Progenitor cell of endocrine pancreas (in vitro differentiated cells): Measurements from ENCODE around the gene FMO2. TPM values are rescaled to one million over a fixed set of nuclear protein-coding genes. Genes with fewer than 3 reads are reported as not detected.
"Not testable (repeated sequence)": the region's sequence is repeated elsewhere in the genome, so short reads cannot be mapped to it uniquely, and the experiment has no call there.

Experiments
- DNase-seq: peaks from one replicate; pipeline ENCODE4 v3.0.0; 2021; ENCODE audit warnings: low spot score; ENCODE audit not compliant: unreplicated experiment
- H3K27ac Mint-ChIP-seq: 2 replicates; pipeline ENCODE4 v1.8.0; 2021; ENCODE audit warnings: mild to moderate bottlenecking, moderate library complexity, mixed read lengths
- H3K27me3 Mint-ChIP-seq: 2 replicates; pipeline ENCODE4 v1.8.0; 2021; ENCODE audit warnings: mixed read lengths
- H3K36me3 Mint-ChIP-seq: 2 replicates; pipeline ENCODE4 v1.8.0; 2022; ENCODE audit warnings: mixed read lengths; ENCODE audit not compliant: insufficient read depth
- H3K4me1 Mint-ChIP-seq: 2 replicates; pipeline ENCODE4 v1.8.0; 2021; ENCODE audit warnings: low read depth, mixed read lengths
- H3K4me3 Mint-ChIP-seq: 2 replicates; pipeline ENCODE4 v1.8.0; 2021; ENCODE audit warnings: low read depth, mild to moderate bottlenecking, moderate library complexity, mixed read lengths
- H3K9me3 Mint-ChIP-seq: 2 replicates; pipeline ENCODE4 v1.8.0; 2021; ENCODE audit warnings: low read depth, mixed read lengths
- total RNA-seq: library from RNA; stranded (reverse); gene quantifications from 2 replicates; pipeline ENCODE4 v1.2.1, GENCODE V29; 2021
- TF ChIP-seq, protein P1 (sequence below): fragments of 200-600 bp; sonication (generic); IDR thresholded peaks from one replicate; pipeline ENCODE4 v1.5.0; 2021; ENCODE audit warnings: antibody characterized with exemption, mild to moderate bottlenecking; ENCODE audit not compliant: unreplicated experiment

The FMO2 gene
- total RNA-seq, 1 donor from 2014 or later = not detected

DNA sequence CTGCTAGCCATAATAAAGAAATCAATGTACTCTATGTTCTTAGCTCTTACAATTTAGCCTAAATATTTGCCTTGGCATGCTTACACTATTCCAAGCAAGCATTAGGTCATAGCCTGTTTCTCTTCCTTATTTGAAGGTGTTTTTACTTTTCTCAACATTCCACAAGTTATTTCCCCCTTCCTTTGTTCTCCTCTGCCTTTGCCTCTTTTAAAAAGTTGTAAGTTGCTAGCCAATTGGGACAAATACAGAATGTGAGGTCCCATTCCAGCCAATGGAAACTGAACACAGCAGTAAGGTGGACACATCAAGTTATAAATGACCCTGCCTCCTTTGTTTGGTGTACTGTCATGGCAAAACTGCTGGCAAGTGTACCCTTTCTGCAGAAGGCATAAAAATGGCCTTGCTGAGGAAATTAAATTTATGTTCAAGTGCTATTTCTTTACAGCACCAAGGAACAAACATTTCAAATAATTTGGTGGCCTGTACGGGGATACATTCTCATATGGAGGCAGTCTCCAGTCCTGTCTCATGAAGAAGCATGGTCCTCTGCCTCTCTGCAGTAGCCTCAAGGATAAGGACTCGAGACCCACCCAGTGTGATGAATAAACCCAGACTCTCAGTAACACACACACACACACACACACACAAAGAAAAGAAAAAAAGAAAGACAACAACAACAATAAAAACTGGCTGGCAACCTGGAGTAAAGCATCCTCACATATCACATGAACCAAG is 34.4 kb downstream of the FMO2 start:
- no peak for DNase-seq
- TF ChIP-seq, protein P1, sequence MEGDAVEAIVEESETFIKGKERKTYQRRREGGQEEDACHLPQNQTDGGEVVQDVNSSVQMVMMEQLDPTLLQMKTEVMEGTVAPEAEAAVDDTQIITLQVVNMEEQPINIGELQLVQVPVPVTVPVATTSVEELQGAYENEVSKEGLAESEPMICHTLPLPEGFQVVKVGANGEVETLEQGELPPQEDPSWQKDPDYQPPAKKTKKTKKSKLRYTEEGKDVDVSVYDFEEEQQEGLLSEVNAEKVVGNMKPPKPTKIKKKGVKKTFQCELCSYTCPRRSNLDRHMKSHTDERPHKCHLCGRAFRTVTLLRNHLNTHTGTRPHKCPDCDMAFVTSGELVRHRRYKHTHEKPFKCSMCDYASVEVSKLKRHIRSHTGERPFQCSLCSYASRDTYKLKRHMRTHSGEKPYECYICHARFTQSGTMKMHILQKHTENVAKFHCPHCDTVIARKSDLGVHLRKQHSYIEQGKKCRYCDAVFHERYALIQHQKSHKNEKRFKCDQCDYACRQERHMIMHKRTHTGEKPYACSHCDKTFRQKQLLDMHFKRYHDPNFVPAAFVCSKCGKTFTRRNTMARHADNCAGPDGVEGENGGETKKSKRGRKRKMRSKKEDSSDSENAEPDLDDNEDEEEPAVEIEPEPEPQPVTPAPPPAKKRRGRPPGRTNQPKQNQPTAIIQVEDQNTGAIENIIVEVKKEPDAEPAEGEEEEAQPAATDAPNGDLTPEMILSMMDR = no peak

DNA sequence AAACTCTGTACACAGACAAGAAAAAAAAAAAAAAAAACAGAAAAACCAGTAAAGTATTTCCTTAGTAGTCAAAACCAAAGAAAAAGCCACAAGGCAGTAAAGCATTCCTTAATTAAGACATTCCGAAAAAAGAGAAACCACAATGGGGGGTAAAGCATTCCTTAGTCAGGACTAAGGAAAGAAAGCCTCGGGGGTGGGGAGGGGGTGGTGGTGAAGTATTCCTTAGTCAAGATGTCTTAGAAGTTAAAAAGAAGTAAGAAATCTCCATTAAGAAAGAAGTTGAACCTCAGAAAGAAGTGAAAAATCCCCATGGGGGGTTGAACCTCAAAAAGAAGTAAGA is 35.0 kb downstream of the FMO2 start:
- Mint-ChIP-seq H3K9me3 (peaks cover 10% of the 10 kb centered on the region), H3K27me3 (no peaks in the 10 kb centered on the region), H3K27ac (peak overlapping the region; percentile 95), H3K36me3 (peaks cover 1% of the 10 kb centered on the region), H3K4me1 (peaks cover 31% of the 10 kb centered on the region), H3K4me3 (no peak overlapping the region)
- no peak for DNase-seq
- TF ChIP-seq, protein P1 = no peak

More for the DNA sequence above, 34.4 kb downstream of the FMO2 start:
- Mint-ChIP-seq H3K36me3 (peaks cover 1% of the 10 kb centered on the region), H3K4me1 (peaks cover 31% of the 10 kb centered on the region), H3K27ac (peak overlapping the region; percentile 95), H3K9me3 (peaks cover 10% of the 10 kb centered on the region), H3K27me3 (no peaks in the 10 kb centered on the region), H3K4me3 (no peak overlapping the region)

DNA sequence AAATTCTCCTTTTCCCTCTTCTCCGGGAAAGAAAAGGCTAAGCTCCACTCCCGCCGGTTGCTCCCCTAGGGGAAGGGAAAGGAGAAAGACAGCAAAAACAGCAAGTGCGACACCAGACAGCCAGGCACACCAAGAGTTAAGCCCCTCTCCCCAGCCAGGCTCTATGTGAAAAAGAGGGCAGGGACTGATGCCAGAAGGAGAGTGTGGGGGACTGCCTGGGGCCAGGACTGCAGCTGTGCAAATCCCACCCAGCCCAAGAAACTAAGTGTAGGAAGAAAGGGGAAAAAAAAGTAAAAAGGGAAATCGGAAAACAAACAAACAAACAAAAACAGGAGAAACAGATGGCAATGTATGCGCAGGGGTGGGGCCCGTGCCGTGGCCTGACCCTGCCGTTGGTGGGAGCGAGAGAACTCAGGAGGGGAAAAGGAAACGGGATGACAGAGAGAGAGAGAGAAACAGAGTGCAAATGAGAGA is 35.5 kb downstream of the FMO2 start:
- H3K4me1 Mint-ChIP-seq = peaks cover 31% of the 10 kb centered on the region
- H3K27ac Mint-ChIP-seq = peak overlapping the region; percentile 95
- H3K4me3 Mint-ChIP-seq = peak overlapping the region; percentile 59
- TF ChIP-seq, protein P1 = peak; percentile 14
- H3K36me3 Mint-ChIP-seq = peaks cover 1% of the 10 kb centered on the region
- H3K9me3 Mint-ChIP-seq = peaks cover 10% of the 10 kb centered on the region
- H3K27me3 Mint-ChIP-seq = no peaks in the 10 kb centered on the region
- peak; percentile 22 for DNase-seq

DNA sequence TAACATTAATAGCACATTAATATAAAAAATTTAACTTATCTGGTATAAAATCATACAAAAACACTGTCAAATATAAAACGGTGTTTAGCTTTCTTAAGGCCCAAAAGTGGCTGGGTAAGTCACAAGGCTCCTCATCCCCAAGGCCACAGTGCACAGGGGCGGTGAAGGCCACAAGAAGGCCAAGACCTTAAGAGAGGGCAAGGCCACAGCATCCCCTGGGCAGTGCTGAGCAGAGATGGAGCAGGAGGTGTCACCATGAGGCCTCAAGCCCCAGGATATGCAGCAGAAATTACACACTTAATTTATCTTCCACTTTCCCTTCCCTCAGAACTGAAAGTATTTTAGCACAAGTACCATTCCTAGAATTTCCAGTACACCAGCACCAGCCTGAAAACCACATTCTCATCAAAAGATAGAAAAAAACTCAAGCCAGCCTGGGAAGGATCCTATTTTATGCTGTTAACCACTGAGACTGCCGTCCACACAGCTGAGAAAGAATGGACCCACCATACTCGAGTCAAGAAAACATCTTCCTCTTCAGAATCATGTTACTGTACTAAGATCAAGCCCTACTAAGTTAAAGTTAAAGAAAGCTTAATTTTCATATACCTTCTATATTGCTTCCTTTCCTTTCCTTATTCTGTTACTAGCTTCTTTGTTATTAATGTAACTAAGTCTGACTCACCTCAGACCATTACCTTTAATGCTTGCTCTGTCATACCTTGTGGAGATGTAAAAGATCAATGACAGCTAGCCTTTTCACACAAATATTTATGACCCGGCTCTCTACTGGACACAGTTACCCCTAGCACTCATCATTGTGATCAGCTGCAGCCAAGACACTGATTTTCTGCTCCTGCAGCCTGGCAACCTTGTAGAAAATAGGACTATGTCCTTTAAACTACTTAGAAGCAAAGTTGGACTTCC is 36.8 kb downstream of the FMO2 start:
- peaks cover 33% of the 10 kb centered on the region for H3K4me1 Mint-ChIP-seq
- TF ChIP-seq, protein P1 = no peak
- H3K27me3 Mint-ChIP-seq = no peaks in the 10 kb centered on the region
- no peak for DNase-seq
- H3K9me3 Mint-ChIP-seq = peaks cover 7% of the 10 kb centered on the region
- H3K36me3 Mint-ChIP-seq = peaks cover 1% of the 10 kb centered on the region
- no peak overlapping the region for H3K4me3 Mint-ChIP-seq
- peak overlapping the region; percentile 57 for H3K27ac Mint-ChIP-seq

DNA sequence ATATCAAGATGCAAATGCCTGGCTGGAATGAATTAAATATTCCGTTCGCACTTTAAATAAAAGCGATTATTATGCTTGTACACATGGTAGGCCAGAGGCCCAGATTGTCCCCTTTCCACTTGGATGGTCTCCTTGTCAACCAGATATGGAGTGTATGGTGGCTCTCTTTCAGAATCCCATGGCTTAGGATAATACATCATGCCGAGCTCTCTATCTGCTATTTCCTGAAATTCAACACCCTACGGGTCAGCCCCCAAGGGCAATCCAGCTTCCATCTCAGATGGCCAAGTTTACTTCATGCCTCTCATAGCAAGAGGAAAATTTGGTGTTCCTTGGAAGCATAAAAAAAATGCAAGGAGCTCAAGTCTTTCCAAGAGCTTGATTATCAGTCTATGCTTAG is 37.8 kb downstream of the FMO2 start:
- Mint-ChIP-seq H3K27ac (no peak overlapping the region), H3K36me3 (peaks cover 1% of the 10 kb centered on the region), H3K4me1 (peaks cover 33% of the 10 kb centered on the region)

DNA sequence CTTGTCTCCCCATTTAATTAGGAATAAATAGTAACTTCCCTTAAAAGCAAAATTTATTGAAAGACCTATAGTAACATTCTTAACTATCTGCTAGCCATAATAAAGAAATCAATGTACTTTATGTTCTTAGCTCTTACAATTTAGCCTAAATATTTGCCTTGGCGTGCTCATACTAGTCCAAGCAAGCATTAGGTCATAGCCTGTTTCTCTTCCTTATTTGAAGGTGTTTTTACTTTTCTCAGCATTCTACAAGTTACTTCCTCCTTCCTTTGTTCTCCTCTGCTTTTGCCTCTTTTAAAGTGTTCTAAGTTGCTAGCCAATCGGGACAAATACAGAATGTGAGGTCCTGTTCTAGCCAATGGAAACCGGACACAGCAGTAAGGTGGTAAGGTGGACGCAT is 39.2 kb downstream of the FMO2 start:
- not testable (repeated sequence) for H3K36me3 Mint-ChIP-seq, H3K27ac Mint-ChIP-seq, H3K9me3 Mint-ChIP-seq, DNase-seq, H3K27me3 Mint-ChIP-seq, H3K4me3 Mint-ChIP-seq
- peaks cover 31% of the 10 kb centered on the region for H3K4me1 Mint-ChIP-seq

More for the DNA sequence above, 37.8 kb downstream of the FMO2 start:
- H3K27me3 Mint-ChIP-seq = no peaks in the 10 kb centered on the region
- peaks cover 6% of the 10 kb centered on the region for H3K9me3 Mint-ChIP-seq
- TF ChIP-seq, protein P1 = no peak
- DNase-seq = no peak
- H3K4me3 Mint-ChIP-seq = no peak overlapping the region
